ENCODE measurements around the gene KDM4C. TPM values are rescaled to one million over a fixed set of nuclear protein-coding genes. Genes with fewer than 3 reads are reported as not detected.

KDM4C gene
- total and polyA plus RNA-seq, 12 donors, result 6.1 to 18.2 (median 14.6) TPM

GRCh38 chr9:6816581-6816980 lies 58.8 kb downstream of the KDM4C start:
- no peak overlapping the region for H3K4me3 ChIP-seq
- peaks cover 0 to 28% (median 0%) of the 10 kb centered on the region in 9 donors for H3K36me3 ChIP-seq
- no peak for ATAC-seq
- H3K27me3 ChIP-seq, result no peaks in the 10 kb centered on the region
- no peaks in the 10 kb centered on the region for H3K9me3 ChIP-seq
- DNase-seq, result no peak
- TF ChIP-seq CTCF (IDR thresholded peaks at IDR 0.05), result no peak
- intact Hi-C loops (cut with DNase I), result no loop called here
- peaks cover 0 to 1% (median 0%) of the 10 kb centered on the region in 9 donors for H3K4me1 ChIP-seq
- 88 to 89% methylated on average over 3 of the region's 3 CpGs for WGBS, 2 donors
- no peak overlapping the region for H3K27ac ChIP-seq

DNA sequence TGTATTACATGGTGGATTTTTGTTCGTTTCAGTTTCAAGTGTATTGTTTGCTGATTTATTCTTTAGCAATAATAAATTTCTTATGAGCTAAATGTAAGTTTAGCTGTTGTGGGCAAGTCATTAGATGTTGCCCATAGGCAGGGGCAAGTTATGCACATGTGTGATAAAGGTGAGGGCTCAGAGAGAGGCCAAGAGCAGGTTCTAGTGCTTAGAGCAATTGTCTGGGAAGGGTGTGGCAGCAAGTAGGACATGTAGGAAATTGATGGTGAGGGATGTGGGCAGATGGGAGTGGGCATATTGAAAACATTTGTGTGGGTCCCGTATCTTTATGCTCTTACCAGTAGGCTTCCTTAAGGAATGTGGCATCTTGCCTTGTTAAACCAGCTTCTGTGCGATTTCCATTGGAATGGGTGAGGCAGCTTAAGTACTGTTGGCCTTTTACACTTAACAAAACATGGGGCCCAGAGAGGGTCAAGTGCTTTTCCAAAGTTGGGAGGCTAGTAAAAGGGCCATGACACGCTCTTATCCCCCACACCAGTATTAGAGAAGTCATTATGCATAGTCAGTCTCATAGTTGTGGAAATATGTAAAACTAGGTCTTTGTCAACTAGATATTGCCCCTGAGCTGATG lies 60.6 kb downstream of the KDM4C start:
- no peaks in the 10 kb centered on the region for H3K9me3 ChIP-seq
- no peak overlapping the region for H3K4me3 ChIP-seq
- DNase-seq (no peak), ATAC-seq (no peak)
- no peak overlapping the region for H3K27ac ChIP-seq
- TF ChIP-seq CTCF (IDR thresholded peaks at IDR 0.05), result no peak
- peaks cover 0 to 37% (median 1%) of the 10 kb centered on the region in 9 donors for H3K36me3 ChIP-seq
- intact Hi-C loops (cut with DNase I), result no loop called here
- H3K27me3 ChIP-seq, result no peaks in the 10 kb centered on the region
- H3K4me1 ChIP-seq, result peaks cover 0 to 7% (median 0%) of the 10 kb centered on the region in 9 donors
- 95 to 96% methylated on average over 4 of the region's 4 CpGs for WGBS, 2 donors

- no peaks in the 10 kb centered on the region for H3K9me3 ChIP-seq
- no peak for DNase-seq
- H3K4me3 ChIP-seq, result no peak overlapping the region
- ATAC-seq, result no peak
- peaks cover 0 to 7% (median 0%) of the 10 kb centered on the region in 9 donors for H3K4me1 ChIP-seq
- WGBS, 2 donors, result 95 to 99% methylated on average over 2 of the region's 2 CpGs
- no peak overlapping the region for H3K27ac ChIP-seq
- TF ChIP-seq CTCF (IDR thresholded peaks at IDR 0.05), result no peak
- H3K36me3 ChIP-seq, result peaks cover 0 to 44% (median 4%) of the 10 kb centered on the region in 9 donors
- intact Hi-C loops (cut with DNase I), result no loop called here
- no peaks in the 10 kb centered on the region for H3K27me3 ChIP-seq
These were observed 61.3 kb downstream of the KDM4C start for GRCh38 chr9:6819112-6819511.

GRCh38 chr9:6819529-6819928 lies 61.8 kb downstream of the KDM4C start:
- DNase-seq (no peak), ATAC-seq (no peak)
- peaks cover 0 to 46% (median 5%) of the 10 kb centered on the region in 9 donors for H3K36me3 ChIP-seq
- H3K4me3 ChIP-seq, result no peak overlapping the region
- WGBS, 2 donors, result 91 to 95% methylated on average over 3 of the region's 3 CpGs
- TF ChIP-seq CTCF (IDR thresholded peaks at IDR 0.05), result no peak
- intact Hi-C loops (cut with DNase I), result no loop called here
- no peaks in the 10 kb centered on the region for H3K9me3 ChIP-seq
- H3K27ac ChIP-seq, result no peak overlapping the region
- peaks cover 0 to 7% (median 0%) of the 10 kb centered on the region in 9 donors for H3K4me1 ChIP-seq
- H3K27me3 ChIP-seq, result no peaks in the 10 kb centered on the region
